ENCODE measurements around the gene RNF141. TPM values are rescaled to one million over a fixed set of nuclear protein-coding genes. Genes with fewer than 3 reads are reported as not detected.

RNF141 gene
- polyA plus RNA-seq, 1 of the 3 experiments (the other 2 are of a cell fraction) = 6.9 TPM

DNA sequence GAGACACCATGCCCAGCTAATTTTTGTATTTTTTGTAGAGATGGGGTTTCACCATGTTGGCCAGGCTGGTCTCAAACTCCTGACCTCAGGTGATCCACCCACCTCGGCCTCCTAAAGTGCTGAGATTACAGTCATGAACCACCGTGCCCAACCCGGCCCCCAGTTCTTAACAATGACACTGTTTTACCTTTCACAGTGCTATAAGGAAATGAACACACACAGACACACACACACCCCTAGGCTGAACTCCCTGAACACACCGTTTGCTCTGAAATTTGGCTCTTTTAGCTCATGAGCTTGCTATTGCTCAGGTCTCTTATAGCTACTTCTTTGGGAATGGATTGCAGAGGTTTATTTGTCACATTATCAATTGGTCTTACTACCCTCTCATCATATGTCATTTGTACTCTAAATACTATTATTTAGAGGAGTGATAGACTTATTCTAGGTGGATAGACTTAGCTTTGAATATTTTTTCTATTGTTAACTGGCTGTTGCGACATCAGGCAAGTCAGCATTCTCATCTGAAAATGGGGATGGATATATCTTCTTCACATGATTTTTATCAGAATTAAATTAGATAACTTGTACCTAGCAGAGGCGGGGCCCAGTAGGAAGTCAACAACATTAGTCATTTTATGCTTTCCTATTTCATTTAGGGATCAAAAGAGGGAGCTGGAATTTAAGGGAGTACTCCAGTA is 25.4 kb upstream of the RNF141 start:
- Histone ChIP-seq H4K20me1 (ENCODE audit: insufficient read depth) (no peaks in the 10 kb centered on the region), H3K4me3 (ENCODE audit: low read depth in 2 of 2, low read length in 1 of 2) (no peak overlapping the region), H3K79me2 (ENCODE audit: insufficient read depth) (no peaks in the 10 kb centered on the region), H3K4me2 (no peak overlapping the region), H3K4me1 (ENCODE audit: control insufficient read depth in 1 of 2, insufficient read depth in 2 of 2, low read depth in 1 of 2, low read length in 1 of 2) (no peaks in the 10 kb centered on the region), H3K9me2 (no peaks in the 10 kb centered on the region), H3K9me3 (no peaks in the 10 kb centered on the region), H3K36me3 (replicated peaks in 1 of 2; ENCODE audit: control insufficient read depth in 1 of 2, insufficient read depth in 2 of 2, low read length in 1 of 2) (no peaks in the 10 kb centered on the region), H3K27ac (ENCODE audit: low read depth in 2 of 2, low read length in 1 of 2) (no peak overlapping the region), H3K27me3 (ENCODE audit: insufficient read depth) (no peaks in the 10 kb centered on the region), H3F3A (replicated peaks; ENCODE audit: insufficient read depth) (no peaks in the 10 kb centered on the region), H3K9ac (no peak overlapping the region), H2AFZ (ENCODE audit: low read depth) (no peak overlapping the region)
- DNase-seq = no peak
- CTCF ChIA-PET = interaction anchor here (0.8 to 1.9 kb wide), 4 partner anchors 8 to 85 kb away, joined by 3 to 4 read pairs (median 3); partner anchors contain the start of gene RNF141
- TF ChIP-seq NRF1 (IDR thresholded peaks at IDR 0.05; ENCODE audit: low read depth, low read length) (no peak), MEF2A (IDR thresholded peaks at IDR 0.05; ENCODE audit: borderline replicate concordance, low read depth) (no peak), RAD21 (IDR thresholded peaks at IDR 0.05; ENCODE audit: low read length) (no peak), RFX5 (IDR thresholded peaks at IDR 0.05; ENCODE audit: low read length) (no peak), MXI1 (IDR thresholded peaks at IDR 0.05; ENCODE audit: low read depth, low read length) (no peak), TCF12 (IDR thresholded peaks at IDR 0.05) (no peak), EP300 (IDR thresholded peaks at IDR 0.05; ENCODE audit: borderline replicate concordance in 1 of 2, low read depth in 1 of 2, low read length in 1 of 2) (no peak), SIN3A (IDR thresholded peaks at IDR 0.05; ENCODE audit: borderline replicate concordance, low read depth, low read length) (no peak), NFIC (IDR thresholded peaks at IDR 0.05; ENCODE audit: borderline replicate concordance) (no peak), TEAD4 (IDR thresholded peaks at IDR 0.05; ENCODE audit: borderline replicate concordance, insufficient read depth) (no peak), SMC3 (IDR thresholded peaks at IDR 0.05; ENCODE audit: low read depth, low read length) (no peak), YY1 (IDR thresholded peaks at IDR 0.05; ENCODE audit: low read depth) (no peak)
- TF ChIP-seq, protein P1, sequence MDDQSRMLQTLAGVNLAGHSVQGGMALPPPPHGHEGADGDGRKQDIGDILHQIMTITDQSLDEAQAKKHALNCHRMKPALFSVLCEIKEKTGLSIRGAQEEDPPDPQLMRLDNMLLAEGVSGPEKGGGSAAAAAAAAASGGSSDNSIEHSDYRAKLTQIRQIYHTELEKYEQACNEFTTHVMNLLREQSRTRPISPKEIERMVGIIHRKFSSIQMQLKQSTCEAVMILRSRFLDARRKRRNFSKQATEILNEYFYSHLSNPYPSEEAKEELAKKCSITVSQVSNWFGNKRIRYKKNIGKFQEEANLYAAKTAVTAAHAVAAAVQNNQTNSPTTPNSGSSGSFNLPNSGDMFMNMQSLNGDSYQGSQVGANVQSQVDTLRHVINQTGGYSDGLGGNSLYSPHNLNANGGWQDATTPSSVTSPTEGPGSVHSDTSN (IDR thresholded peaks at IDR 0.05) = no peak
- TF ChIP-seq, protein P2, sequence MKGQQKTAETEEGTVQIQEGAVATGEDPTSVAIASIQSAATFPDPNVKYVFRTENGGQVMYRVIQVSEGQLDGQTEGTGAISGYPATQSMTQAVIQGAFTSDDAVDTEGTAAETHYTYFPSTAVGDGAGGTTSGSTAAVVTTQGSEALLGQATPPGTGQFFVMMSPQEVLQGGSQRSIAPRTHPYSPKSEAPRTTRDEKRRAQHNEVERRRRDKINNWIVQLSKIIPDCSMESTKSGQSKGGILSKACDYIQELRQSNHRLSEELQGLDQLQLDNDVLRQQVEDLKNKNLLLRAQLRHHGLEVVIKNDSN (IDR thresholded peaks at IDR 0.05; ENCODE audit: borderline replicate concordance, low read depth) = no peak
- TF ChIP-seq, protein P3, sequence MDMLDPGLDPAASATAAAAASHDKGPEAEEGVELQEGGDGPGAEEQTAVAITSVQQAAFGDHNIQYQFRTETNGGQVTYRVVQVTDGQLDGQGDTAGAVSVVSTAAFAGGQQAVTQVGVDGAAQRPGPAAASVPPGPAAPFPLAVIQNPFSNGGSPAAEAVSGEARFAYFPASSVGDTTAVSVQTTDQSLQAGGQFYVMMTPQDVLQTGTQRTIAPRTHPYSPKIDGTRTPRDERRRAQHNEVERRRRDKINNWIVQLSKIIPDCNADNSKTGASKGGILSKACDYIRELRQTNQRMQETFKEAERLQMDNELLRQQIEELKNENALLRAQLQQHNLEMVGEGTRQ (IDR thresholded peaks at IDR 0.05; ENCODE audit: borderline replicate concordance, low read depth, low read length) = no peak
- TF ChIP-seq, protein P4, sequence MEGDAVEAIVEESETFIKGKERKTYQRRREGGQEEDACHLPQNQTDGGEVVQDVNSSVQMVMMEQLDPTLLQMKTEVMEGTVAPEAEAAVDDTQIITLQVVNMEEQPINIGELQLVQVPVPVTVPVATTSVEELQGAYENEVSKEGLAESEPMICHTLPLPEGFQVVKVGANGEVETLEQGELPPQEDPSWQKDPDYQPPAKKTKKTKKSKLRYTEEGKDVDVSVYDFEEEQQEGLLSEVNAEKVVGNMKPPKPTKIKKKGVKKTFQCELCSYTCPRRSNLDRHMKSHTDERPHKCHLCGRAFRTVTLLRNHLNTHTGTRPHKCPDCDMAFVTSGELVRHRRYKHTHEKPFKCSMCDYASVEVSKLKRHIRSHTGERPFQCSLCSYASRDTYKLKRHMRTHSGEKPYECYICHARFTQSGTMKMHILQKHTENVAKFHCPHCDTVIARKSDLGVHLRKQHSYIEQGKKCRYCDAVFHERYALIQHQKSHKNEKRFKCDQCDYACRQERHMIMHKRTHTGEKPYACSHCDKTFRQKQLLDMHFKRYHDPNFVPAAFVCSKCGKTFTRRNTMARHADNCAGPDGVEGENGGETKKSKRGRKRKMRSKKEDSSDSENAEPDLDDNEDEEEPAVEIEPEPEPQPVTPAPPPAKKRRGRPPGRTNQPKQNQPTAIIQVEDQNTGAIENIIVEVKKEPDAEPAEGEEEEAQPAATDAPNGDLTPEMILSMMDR (IDR thresholded peaks at IDR 0.05) = no peak
- WGBS (ENCODE audit: low lambda C conversion rate) = 88% methylated on average over 6 of the region's 6 CpGs
- POLR2A ChIA-PET = no interaction called here

Measured in SK-N-SH (cell line).